ENCODE results near the gene GLP1R. TPM values are rescaled to one million over a fixed set of nuclear protein-coding genes. Genes with fewer than 3 reads are reported as not detected.
A peak's percentile ranks its signal among the peaks of the same experiment; 100 is the strongest.

GLP1R gene
- total RNA-seq, result 1 to 10 TPM in 1 of 2 donors, under 1 TPM in 1; 0.77 to 2.1 TPM

- H3K4me1 Mint-ChIP-seq (ENCODE audit: low read depth), result peaks cover 32% of the 10 kb centered on the region
- DNase-seq, result peak; percentile 30 to 33
- H3K27me3 Mint-ChIP-seq (ENCODE audit: low read depth), result peaks cover 38% of the 10 kb centered on the region
- no peak within 1 kb of the TSS for H3K27ac Mint-ChIP-seq
- H3K9me3 Mint-ChIP-seq, result no peaks in the 10 kb centered on the region
- peak within 1 kb of the TSS; percentile 85 to 89 for H3K4me3 Mint-ChIP-seq
- ATAC-seq (replicated peaks in 1 of 2), result peak; percentile 57 to 60
- no peaks in the 10 kb centered on the region for H3K36me3 Mint-ChIP-seq (ENCODE audit: insufficient read depth in 2 of 2)
Measured at GRCh38 chr6:39048481-39049399, at the start of gene GLP1R. Gene GLP1R, plus strand, starts transcription at chr6:39048781. Its CDS starts 60 bp downstream, at chr6:39048841.

- DNase-seq (peak; percentile 11), ATAC-seq (replicated peaks in 1 of 2) (no peak)
- Mint-ChIP-seq H3K36me3 (ENCODE audit: insufficient read depth in 2 of 2) (no peaks in the 10 kb centered on the region), H3K27me3 (ENCODE audit: low read depth) (peaks cover 57% of the 10 kb centered on the region), H3K27ac (no peak overlapping the region), H3K4me3 (no peak overlapping the region), H3K9me3 (peaks cover 0 to under 1% of the 10 kb centered on the region in 2 donors), H3K4me1 (ENCODE audit: low read depth) (no peaks in the 10 kb centered on the region)
Measured at GRCh38 chr6:39003072-39003471, 45.5 kb upstream of the GLP1R start.

- Mint-ChIP-seq H3K9me3 (peaks cover 0 to 2% of the 10 kb centered on the region in 2 donors), H3K36me3 (ENCODE audit: insufficient read depth in 2 of 2) (no peaks in the 10 kb centered on the region), H3K4me3 (no peak overlapping the region), H3K27me3 (ENCODE audit: low read depth) (peaks cover 61% of the 10 kb centered on the region), H3K27ac (no peak overlapping the region), H3K4me1 (ENCODE audit: low read depth) (no peaks in the 10 kb centered on the region)
- DNase-seq (no peak), ATAC-seq (replicated peaks in 1 of 2) (no peak)
Measured at GRCh38 chr6:39003492-39003891, 45.1 kb upstream of the GLP1R start.

- no peak for ATAC-seq (replicated peaks in 1 of 2)
- DNase-seq, result no peak
- H3K9me3 Mint-ChIP-seq, result peaks cover 0 to 2% of the 10 kb centered on the region in 2 donors
- H3K36me3 Mint-ChIP-seq (ENCODE audit: insufficient read depth in 2 of 2), result no peaks in the 10 kb centered on the region
- H3K4me1 Mint-ChIP-seq (ENCODE audit: low read depth), result no peaks in the 10 kb centered on the region
- H3K27ac Mint-ChIP-seq, result no peak overlapping the region
- H3K27me3 Mint-ChIP-seq (ENCODE audit: low read depth), result peaks cover 73% of the 10 kb centered on the region
- no peak overlapping the region for H3K4me3 Mint-ChIP-seq
Measured at GRCh38 chr6:39004801-39005200, 43.8 kb upstream of the GLP1R start.

- peaks cover 0 to 2% of the 10 kb centered on the region in 2 donors for H3K9me3 Mint-ChIP-seq
- H3K27me3 Mint-ChIP-seq (ENCODE audit: low read depth), result peaks cover 66% of the 10 kb centered on the region
- no peaks in the 10 kb centered on the region for H3K36me3 Mint-ChIP-seq (ENCODE audit: insufficient read depth in 2 of 2)
- DNase-seq, result no peak
- H3K27ac Mint-ChIP-seq, result no peak overlapping the region
- no peak overlapping the region for H3K4me3 Mint-ChIP-seq
- ATAC-seq (replicated peaks in 1 of 2), result no peak
- H3K4me1 Mint-ChIP-seq (ENCODE audit: low read depth), result no peaks in the 10 kb centered on the region
Measured at GRCh38 chr6:39005774-39006173, 42.8 kb upstream of the GLP1R start.

GRCh38 chr6:39007575-39007974, 41.0 kb upstream of the GLP1R start:
- ATAC-seq (replicated peaks in 1 of 2) (no peak), DNase-seq (no peak)
- Mint-ChIP-seq H3K9me3 (peaks cover 0 to 2% of the 10 kb centered on the region in 2 donors), H3K27me3 (ENCODE audit: low read depth) (peaks cover 70% of the 10 kb centered on the region), H3K36me3 (ENCODE audit: insufficient read depth in 2 of 2) (no peaks in the 10 kb centered on the region), H3K4me1 (ENCODE audit: low read depth) (no peaks in the 10 kb centered on the region), H3K27ac (no peak overlapping the region), H3K4me3 (no peak overlapping the region)

- DNase-seq (no peak), ATAC-seq (replicated peaks in 1 of 2) (no peak)
- Mint-ChIP-seq H3K27ac (no peak overlapping the region), H3K9me3 (peaks cover 0 to 2% of the 10 kb centered on the region in 2 donors), H3K36me3 (ENCODE audit: insufficient read depth in 2 of 2) (no peaks in the 10 kb centered on the region), H3K4me3 (no peak overlapping the region), H3K27me3 (ENCODE audit: low read depth) (peaks cover 81% of the 10 kb centered on the region), H3K4me1 (ENCODE audit: low read depth) (no peaks in the 10 kb centered on the region)
Measured at GRCh38 chr6:39008737-39009136, 39.8 kb upstream of the GLP1R start.

DNA sequence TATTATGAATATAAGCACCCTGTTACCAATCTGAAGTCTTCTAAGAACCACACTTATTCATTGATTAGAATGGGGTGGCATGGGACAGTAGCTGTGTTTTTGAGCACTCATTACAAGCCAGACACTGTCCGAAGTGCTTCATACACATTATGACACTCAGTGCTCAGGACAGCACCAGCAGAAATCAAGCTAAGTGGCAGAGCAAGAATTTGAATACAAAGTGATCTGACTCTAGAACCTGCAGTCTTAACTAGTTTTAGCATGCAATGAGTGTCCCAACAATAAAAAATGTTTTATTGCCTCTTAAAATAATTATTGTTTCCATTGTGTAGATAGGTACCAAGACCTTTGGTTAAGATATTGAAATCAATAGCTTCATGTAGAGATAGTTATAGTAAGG, 39.1 kb upstream of the GLP1R start:
- ATAC-seq (replicated peaks in 1 of 2) (no peak), DNase-seq (no peak)
- Mint-ChIP-seq H3K27ac (no peak overlapping the region), H3K4me1 (ENCODE audit: low read depth) (no peaks in the 10 kb centered on the region), H3K4me3 (no peak overlapping the region), H3K9me3 (peaks cover 2% of the 10 kb centered on the region in 2 donors), H3K27me3 (ENCODE audit: low read depth) (peaks cover 80% of the 10 kb centered on the region), H3K36me3 (ENCODE audit: insufficient read depth in 2 of 2) (peaks cover 0 to 2% of the 10 kb centered on the region in 2 donors)

DNA sequence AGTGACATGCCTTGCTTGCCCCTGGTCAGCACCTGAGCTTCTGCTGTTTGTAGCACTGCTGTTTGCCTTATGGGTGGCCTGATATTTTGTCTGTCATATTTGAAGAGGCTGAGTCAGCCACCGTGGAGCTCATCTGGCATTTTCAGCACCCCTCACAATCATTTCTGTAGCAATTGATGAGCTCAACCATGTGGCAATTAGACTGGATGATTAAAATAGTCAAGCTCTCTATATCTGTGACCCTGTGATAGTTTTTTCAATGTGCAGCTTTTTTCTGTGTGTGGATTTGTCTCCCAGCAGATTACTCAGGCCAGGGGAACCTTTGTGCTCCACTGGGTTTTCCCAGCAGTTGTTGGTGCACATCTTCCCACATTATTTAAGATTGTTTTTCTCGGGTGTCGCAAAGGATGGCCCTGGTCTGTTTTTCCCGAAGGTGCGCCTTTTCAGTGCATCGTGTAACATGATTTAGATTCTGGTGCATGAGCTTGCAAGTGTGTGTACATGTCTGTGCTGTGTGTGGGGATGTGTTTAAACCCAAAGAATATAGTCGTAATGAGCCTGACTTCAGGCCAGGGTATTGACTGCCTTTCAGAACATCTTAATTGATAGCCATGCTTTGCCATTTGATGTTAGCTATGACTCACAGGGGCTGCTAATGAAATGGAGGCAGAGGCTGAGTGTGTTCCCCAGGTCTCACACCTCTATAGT, 31.6 kb upstream of the GLP1R start:
- ATAC-seq (replicated peaks in 1 of 2), result peak in 1 of 2 donors; percentile 51

DNA sequence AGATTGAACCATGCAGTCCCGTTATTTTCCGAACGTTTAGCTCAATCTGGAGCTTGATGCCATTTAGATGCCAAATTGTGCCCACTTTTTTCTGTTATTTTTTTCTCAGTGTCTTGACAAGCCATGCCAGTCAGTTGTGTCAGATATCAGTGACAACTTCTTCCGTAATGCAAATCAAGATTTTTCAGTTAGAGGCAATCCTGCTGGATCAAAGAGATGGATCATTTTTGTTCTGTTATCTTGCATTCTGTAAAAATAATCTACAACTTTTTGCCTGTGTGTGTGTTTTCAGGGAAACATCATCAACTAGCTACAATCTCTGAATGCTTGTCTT, 31.1 kb upstream of the GLP1R start:
- Mint-ChIP-seq H3K36me3 (ENCODE audit: insufficient read depth in 2 of 2) (peaks cover 0 to 4% of the 10 kb centered on the region in 2 donors), H3K9me3 (peaks cover 2 to 4% of the 10 kb centered on the region in 2 donors), H3K4me3 (no peak overlapping the region)

More for the DNA sequence above, 31.6 kb upstream of the GLP1R start:
- peaks cover 0 to 4% of the 10 kb centered on the region in 2 donors for H3K36me3 Mint-ChIP-seq (ENCODE audit: insufficient read depth in 2 of 2)
- H3K9me3 Mint-ChIP-seq, result peaks cover 2 to 4% of the 10 kb centered on the region in 2 donors
- no peaks in the 10 kb centered on the region for H3K4me1 Mint-ChIP-seq (ENCODE audit: low read depth)
- H3K27ac Mint-ChIP-seq, result no peak overlapping the region
- DNase-seq, result no peak
- no peak overlapping the region for H3K4me3 Mint-ChIP-seq
- peaks cover 32% of the 10 kb centered on the region for H3K27me3 Mint-ChIP-seq (ENCODE audit: low read depth)

DNA sequence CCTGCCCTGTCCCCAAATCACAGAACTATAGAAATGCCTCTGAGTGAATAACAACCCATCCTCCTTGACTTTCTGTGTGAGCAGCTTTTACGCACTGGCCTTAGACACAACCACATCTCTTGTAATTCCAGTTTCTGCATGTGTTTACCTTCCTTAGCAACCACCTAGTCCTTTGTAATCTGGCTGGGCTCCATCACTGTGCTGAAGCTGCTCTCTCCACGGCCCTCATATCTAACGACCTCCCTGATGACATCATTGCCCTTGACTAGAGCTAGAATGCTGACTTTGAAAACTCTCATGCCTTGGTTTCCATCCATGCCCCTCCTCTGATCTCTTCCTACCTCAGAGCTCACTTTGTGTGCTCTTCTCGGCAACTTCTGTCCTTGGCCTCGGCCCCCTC, 30.5 kb upstream of the GLP1R start:
- ATAC-seq (replicated peaks in 1 of 2) (no peak), DNase-seq (no peak)
- H3K4me1 Mint-ChIP-seq (ENCODE audit: low read depth), result no peaks in the 10 kb centered on the region
- peaks cover 21% of the 10 kb centered on the region for H3K27me3 Mint-ChIP-seq (ENCODE audit: low read depth)
- H3K4me3 Mint-ChIP-seq, result no peak overlapping the region
- peaks cover 2 to 4% of the 10 kb centered on the region in 2 donors for H3K9me3 Mint-ChIP-seq
- peaks cover 0 to 4% of the 10 kb centered on the region in 2 donors for H3K36me3 Mint-ChIP-seq (ENCODE audit: insufficient read depth in 2 of 2)
- H3K27ac Mint-ChIP-seq, result no peak overlapping the region

More for the DNA sequence above, 31.1 kb upstream of the GLP1R start:
- Mint-ChIP-seq H3K27me3 (ENCODE audit: low read depth) (peaks cover 27% of the 10 kb centered on the region), H3K27ac (no peak overlapping the region), H3K4me1 (ENCODE audit: low read depth) (no peaks in the 10 kb centered on the region)
- ATAC-seq (replicated peaks in 1 of 2) (no peak), DNase-seq (no peak)

GRCh38 chr6:39020136-39020535, 28.4 kb upstream of the GLP1R start:
- ATAC-seq (replicated peaks in 1 of 2) (no peak), DNase-seq (no peak)
- Mint-ChIP-seq H3K36me3 (ENCODE audit: insufficient read depth in 2 of 2) (peaks cover 0 to 2% of the 10 kb centered on the region in 2 donors), H3K4me3 (no peak overlapping the region), H3K27me3 (ENCODE audit: low read depth) (peaks cover 16% of the 10 kb centered on the region), H3K27ac (no peak overlapping the region), H3K4me1 (ENCODE audit: low read depth) (no peaks in the 10 kb centered on the region), H3K9me3 (peaks cover 2% of the 10 kb centered on the region in 2 donors)

DNA sequence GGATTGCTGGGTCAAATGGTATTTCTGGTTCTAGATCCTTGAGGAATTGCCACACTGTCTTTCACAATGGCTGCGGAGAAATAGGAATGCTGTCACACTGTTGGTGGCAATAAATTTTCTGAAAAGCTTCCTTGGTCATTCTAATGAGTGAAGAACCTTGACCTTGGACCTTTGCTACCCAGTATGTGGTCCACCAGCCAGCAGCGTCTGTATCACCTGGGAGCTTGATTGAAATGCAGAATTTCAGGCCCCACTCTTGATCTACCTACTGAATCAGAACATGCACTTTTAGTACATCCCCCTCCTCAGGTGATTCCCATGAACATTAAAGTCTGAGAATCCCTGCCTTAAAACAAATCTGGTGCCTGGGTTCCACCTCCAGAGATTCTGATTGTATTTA, 27.5 kb upstream of the GLP1R start:
- H3K27me3 Mint-ChIP-seq (ENCODE audit: low read depth), result peaks cover 16% of the 10 kb centered on the region
- peaks cover under 1% of the 10 kb centered on the region for H3K4me1 Mint-ChIP-seq (ENCODE audit: low read depth)
- no peak overlapping the region for H3K27ac Mint-ChIP-seq
- H3K9me3 Mint-ChIP-seq, result no peaks in the 10 kb centered on the region
- no peak for DNase-seq
- ATAC-seq (replicated peaks in 1 of 2), result no peak
- H3K36me3 Mint-ChIP-seq (ENCODE audit: insufficient read depth in 2 of 2), result no peaks in the 10 kb centered on the region
- H3K4me3 Mint-ChIP-seq, result no peak overlapping the region

Data from activated T-cell treated with anti-CD3 and anti-CD28 coated beads, Interleukin-2, amount 50 U/mL, for 72 hours (primary cell).